GM18498 (cell line): Measurements from ENCODE around the gene KLHL34.

Source experiments
- ATAC-seq: cut with Tn5 transposase; IDR thresholded peaks from one replicate; pipeline ENCODE4 v1.9.1; 2021; ENCODE audit warnings: mild to moderate bottlenecking, moderate library complexity; ENCODE audit not compliant: unreplicated experiment

KLHL34 gene, protein sequence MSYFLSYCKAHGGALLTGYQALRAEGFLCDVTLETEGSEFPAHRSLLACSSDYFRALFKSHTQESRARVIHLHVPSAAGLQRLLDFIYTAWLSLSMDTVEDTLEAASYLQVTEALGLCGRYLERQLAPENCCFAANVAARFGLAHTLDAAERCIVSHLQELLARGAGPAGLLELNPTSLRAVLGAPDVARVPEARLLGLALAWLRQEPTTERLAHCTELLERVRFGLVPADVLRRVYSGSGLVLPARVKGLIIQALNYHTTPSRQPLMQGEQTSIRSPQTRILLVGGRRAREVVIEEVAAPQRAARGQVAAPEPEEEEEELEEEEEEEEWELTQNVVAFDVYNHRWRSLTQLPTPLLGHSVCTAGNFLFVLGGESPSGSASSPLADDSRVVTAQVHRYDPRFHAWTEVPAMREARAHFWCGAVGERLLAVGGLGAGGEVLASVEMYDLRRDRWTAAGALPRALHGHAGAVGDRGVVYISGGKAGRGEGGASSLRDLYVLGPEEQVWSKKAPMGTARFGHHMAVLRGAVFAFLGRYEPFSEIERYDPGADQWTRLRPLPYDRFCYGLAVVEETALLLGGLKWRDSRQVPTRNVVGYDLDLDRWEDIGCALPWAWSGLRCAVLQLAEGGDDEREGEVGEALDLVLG

DNA sequence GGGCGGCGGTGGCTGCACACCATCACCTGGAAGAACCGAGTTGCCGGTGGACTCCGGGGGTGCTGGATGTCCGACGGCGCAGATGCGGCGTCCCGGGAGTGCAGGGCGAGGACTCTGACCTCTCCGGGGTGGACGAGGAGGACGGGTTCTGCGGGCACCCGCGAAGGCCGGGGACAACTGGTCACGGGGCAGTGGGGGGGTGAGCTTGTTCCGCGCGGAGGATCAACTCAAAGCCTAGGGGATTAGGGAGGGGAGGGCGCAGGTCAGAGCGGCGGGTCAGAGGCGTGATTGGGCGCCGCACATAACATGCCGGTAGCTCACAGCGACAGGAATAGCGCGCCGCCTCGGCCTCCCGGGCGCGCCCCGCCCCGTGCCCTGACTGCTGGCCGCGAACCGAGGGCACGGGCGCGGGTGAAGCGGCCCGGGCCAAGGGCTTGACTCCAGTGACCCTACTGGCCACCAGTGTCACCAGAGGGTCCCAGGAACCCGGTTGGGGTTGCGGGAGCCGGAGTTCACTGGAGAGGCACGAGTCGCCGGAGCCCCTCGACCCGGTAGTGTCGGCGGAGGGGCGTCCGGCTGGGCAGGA lies at the start of gene KLHL34:
KLHL34 (minus strand) TSS at position 179 of the 586 bp plus-strand sequence. CDS start 542 bp downstream, outside the sequence.
- no peak for ATAC-seq

DNA sequence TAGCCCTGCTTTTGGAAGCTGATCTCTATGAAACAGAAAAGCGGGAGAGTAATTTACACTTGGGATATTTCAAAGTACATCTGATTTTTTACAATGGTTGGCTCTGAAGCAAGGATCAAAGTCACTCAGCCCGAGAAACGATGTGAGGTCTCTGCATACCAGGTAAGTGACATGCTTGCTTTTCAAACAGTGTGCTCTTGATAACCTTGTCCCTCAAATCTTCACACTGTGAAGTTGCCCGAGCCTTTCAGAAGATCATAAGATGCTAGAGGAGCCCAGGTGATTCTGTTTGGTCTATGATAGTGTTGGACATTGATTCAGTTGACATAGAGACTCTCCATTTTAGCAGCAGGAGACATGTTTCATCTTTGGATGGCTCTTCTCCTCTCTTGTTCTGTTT lies 47.1 kb upstream of the KLHL34 start:
- ATAC-seq, result no peak

DNA sequence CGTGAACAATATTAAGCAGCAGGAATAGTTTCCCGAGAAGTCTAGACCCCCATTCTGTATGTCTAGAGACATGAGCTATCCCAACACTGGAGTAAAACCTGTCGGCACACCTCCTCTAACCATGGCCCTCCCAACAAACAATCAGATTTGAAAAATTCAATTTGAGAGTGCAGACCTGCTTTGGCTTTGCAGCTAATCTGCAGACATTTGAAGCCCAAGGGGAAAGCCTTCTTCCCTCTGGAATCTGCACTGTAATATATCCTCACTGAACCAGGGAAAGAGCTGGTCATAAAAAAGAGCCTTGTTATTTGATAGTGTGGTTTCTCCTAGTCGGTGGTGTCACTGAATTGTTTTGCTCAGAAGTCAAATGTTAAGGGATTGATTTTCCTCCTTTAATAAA lies 44.6 kb upstream of the KLHL34 start:
- no peak for ATAC-seq

DNA sequence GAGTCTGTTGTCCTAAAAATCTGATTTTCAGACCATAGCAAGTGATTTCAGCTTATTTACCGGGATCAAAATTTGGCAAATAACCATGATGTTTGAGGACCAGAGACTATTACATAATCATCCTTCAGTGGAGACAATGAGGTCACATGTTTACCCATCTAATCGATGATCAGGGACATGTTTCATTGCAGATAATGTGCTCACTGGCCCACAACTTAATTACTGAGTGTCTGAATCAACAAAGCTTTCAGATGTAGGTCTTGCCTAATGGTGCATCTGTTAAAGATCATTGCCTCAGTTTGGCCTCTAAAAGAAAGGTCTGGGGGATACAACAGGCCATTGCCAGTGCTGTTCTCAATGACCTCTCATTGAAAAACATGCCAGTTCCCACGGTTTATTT lies 42.8 kb upstream of the KLHL34 start:
- no peak for ATAC-seq

DNA sequence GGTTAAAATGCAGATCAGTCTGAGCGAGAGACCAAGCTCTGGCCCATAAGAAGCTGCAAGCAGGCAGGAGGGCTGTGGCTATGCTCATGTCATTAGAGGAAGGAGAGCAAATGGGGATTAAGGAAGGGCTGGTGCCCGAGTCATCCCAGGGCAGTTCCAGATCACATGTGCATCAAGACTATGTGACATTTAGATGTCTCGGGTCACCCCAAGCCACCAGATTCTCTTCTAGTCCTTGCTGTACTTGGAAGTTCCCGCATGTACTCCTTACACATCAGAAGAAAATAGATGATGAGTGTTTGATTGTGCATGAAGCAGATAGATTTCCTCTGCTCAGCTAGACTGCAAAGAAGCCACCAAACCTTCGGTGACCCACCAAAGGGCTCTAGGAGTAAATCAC lies 42.1 kb upstream of the KLHL34 start:
- ATAC-seq, result no peak

DNA sequence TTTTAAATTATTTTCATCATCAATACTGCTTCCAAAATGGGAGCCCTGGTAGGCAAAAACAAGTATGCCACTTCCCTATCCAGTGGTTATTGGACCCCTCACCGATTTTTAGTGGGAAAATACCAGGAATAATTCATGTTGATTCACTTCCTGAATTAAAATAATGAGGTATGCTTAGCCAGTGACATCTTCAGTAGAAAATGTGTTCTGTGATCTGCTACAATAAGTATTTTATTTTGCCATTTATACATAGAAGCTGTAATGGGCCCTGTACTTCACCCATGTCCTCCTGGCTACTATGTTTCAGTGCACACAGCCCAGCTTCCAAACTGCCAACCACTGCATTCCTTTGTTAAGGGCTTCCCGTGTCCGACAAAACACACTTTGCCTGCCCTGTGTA lies 41.0 kb upstream of the KLHL34 start:
- no peak for ATAC-seq

DNA sequence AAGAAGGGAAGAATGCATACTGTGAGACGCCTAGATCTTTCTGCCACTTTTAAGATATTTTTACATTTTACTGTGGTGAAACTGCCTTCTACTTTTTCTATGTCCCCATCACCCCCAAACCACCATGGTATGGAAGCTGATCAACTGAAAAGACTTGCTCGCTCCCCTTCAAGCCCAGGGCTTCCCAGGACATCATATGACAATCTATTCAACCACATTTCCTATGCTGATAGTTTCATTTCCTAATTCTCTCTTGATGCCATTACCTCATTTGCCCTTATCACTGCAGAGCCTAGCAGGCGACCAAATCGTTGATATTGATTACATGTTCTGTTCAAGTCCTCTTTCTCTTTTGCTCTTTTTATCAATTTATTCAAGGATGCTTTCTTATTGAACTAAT lies 40.1 kb upstream of the KLHL34 start:
- no peak for ATAC-seq

DNA sequence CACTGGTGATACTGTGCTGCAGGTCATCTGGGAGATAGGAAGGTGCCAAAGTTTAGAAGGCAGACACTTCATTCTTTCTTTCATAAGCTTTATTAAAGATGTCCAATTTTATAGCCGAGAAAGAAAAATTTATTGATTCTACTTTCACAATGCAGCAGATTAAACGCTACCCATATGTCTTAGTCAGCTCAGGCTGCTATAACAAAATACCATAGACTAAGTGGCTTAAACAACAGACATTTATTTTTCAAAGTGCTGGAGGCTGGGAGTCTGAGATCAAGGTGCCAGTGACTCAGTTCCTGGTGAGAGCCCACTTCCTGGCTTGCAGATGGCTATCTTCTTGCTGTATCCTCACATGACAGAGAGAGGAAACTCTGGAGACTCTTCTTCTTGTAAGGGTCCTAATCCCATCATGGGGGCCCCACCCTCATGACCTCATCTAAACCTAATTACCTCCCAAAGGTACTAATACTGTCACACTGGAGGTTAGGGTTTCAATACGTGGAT lies 33.4 kb upstream of the KLHL34 start:
- no peak for ATAC-seq

DNA sequence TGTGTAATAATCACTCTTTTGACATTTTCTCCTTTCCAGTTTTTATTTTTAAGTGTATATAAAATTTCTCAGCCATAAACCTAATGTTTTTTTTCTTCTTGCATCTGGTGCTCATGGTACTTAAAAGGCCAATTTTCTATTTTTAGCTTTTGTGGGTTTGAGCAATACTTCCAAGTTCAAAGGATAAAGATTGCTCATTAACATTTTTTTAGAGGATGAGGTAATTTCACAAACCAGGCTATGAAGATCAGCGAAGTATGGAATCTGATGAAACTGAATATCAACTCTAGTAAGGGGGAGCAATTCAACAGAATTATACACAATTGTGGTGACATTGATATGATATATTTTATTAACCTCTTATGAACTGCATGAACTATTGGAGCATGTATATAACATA lies 25.8 kb upstream of the KLHL34 start:
- ATAC-seq, result no peak

DNA sequence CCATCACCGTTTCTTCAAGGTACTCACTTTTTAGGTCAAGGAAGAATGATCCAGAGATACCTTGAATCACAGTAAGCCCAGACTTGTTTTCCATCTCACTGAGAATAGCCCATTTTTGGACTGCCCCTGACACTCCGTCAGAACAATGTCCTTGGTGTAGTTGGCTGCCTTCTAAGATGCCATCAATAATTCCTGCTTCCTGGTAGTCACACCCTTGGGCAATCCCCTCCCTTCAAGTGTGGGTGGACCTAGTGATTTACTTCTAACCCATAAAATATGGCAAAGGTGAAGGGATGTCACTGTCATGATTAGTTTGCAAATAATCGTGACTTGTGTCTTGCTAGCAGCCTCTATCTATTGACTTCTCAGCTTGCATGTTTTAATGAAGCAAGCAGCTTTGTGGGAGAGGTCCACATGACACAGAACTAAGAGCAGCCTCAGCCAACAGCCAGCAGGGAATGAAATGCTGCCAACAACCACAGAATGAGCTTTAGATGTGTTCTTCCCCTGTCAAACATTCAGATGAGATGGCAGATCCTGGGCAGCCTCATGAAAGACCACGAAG lies 20.0 kb upstream of the KLHL34 start:
- no peak for ATAC-seq

DNA sequence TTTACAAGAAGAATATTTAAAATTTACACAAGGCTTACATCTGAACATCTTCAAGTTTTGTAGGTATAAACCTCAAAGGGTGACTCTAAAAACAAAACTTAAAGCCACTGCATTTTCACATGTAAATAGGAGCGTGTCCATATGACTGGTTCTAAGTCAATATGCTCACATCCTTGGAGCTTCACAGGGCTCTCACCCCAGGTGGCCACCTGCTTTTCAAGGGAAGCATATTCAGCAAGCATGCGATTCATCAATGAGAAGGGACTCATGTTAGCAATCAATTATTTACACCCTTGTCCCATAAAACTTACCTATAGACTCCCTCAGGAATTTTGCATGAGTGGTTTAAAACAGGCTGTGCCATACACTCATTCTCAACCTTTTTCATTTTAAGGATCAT lies 17.8 kb upstream of the KLHL34 start:
- no peak for ATAC-seq

DNA sequence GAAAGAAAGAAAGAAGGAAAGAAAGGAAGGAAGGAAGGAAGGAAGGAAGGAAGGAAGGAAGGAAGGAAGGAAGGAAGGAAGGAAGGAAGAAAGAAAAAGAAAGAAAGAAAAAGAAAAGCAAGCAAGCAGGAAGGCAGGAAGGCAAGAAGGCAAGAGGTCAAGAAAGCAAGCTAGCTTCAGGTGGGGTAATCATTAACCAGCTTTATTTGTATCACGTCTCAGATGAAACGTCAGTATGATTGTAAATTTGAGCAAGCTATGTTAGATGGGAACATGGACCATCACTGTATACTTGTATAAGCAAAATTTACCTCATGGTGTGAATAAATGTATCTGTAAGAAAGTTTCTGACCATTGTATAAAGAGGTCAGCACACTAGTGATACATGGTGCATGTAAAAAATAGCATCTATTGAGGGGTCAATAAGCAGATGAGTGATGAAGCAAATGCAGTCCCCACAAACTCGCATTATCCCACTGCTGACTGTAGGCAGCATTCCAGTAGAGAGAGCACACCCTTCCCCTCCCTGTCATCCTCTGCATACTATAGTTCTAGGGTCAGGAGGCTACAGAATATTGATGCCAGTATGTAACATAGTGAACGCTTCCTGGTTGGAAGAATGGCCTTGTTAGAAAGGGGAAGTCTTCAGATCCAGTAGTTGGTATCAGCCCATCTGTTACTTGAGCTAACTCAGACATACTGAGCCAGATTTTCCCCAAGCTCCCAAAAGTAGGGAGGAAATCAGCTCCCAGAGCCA lies 16.5 kb upstream of the KLHL34 start:
- no peak for ATAC-seq

DNA sequence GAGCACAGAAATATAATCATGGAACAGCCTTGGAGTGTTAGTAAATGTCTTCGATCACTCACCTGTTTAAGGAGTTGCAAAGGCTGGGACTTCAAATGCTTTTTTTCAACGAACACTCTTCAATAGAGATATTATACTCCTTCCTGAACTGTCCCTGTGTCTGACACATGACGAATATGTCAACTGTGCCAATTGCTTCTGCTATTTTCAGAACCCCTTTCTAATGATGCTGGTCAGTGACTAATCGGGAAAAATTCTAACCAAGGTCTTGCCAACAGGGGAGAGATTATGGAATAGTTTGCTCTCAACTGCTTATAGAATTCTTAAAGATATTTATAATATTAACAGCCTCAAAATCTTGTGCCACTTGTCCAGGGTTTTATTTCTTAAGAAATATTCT lies 8.5 kb upstream of the KLHL34 start:
- no peak for ATAC-seq

DNA sequence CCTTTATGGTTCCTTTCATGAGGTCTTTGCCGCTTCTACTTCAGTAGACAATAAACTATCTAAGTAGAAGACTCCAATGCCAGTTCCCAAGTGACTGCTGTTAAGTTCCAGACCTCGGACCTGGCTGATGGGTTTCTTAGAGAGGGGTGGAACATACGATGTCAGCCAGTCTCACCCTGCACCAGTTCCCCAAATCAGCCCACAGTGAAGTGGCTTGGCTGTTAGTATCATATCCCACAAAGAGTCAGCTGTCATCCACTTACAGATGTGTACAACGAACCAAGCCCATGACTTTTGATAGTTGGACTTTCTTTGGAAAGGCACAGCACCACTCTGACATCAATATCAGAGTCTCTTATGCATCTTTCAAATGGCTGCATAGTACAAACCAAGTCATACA lies 8.1 kb upstream of the KLHL34 start:
- ATAC-seq, result no peak

DNA sequence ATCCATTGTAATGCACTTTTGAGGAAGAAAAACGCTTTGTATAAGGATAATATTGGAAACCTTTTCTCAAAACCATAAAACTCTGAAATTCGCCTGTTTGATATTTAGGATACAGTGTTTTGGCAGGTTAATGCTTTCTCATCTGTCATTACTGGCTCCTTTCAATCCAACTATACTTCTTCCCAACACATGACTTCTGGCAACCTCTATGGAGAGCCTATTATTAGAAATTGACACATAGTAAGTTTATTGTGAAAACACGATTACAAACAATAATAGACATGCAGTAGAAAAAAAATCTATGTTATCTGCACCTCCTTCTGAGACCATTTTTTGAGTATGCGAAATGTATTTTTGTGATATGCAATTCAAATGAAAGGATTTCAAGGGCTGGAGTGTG lies 4.6 kb upstream of the KLHL34 start:
- ATAC-seq, result no peak

DNA sequence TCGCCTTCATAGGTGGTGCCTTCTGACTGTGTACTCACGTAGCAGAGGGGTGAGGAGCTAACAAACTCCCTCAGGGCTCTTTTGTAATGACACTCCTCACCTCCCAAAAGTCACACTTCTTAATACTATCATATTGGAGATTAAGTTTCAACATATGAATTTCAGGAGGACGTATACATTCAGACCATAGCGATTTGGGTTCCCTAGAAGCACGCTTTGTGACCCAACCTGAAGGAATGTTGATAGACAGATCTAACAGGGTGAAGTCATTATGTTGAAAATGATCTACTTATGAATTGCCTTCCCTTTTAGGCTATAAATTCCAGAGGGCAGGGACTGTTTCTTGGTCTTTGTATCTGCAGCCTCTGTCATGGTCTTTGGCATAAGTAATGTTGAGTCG lies 3.2 kb upstream of the KLHL34 start:
- no peak for ATAC-seq

DNA sequence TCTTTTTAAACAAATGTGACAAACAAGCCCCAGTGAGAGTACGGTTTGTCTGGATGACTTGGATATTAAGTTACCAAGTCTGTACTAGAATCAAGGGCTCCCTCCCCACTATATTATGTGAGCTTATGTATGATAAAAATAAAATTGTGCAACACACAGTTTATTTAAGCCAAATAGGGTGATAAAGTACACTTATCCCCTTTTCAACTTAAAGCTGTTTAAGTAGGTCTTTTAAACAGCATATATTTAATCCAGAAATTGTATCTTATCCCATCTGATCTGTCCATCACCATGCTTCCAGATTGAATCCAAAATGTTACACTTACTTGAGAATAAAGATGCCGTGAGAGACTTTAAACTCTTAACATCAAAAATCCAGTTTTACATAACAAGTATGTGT lies 2.0 kb upstream of the KLHL34 start:
- no peak for ATAC-seq

DNA sequence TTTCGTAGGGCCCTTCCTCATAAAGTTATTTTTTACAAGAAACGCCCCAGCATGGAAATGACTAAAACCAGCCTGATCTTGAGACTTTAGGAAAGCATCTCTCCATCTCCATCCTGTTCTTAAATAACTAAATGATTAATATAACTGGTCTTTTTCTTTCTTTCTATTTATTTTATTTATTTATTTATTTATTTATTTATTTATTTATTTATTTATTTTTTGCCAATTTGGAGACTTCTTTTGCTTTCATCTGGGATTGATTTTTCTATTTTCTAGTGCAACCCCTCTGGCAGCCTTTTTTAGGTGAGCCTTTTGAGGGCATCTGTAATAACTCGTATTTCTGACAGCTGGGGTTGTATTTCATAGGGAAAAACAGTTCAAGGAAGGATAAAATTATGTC lies 1.2 kb upstream of the KLHL34 start:
- no peak for ATAC-seq

DNA sequence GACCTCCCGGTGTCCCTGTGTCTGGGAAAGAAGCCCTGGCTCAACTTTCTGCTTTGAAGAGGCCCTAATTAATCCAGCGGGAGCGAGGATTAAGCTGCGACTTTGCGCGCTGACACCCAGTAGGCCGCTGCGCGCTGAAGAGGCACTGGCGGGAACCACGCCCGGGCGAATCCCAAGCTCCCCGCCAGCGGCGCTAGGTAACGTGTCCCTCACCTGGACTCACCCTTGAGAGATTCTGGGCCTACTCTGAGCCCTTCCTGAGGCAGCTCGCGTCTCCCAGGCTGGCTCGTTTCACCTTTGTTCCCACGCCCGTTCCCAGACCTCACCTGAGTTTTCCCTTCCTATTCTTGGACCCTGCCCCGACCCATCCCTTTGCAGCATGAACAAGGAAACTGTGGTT lies 616 bp upstream of the KLHL34 start:
- no peak for ATAC-seq

DNA sequence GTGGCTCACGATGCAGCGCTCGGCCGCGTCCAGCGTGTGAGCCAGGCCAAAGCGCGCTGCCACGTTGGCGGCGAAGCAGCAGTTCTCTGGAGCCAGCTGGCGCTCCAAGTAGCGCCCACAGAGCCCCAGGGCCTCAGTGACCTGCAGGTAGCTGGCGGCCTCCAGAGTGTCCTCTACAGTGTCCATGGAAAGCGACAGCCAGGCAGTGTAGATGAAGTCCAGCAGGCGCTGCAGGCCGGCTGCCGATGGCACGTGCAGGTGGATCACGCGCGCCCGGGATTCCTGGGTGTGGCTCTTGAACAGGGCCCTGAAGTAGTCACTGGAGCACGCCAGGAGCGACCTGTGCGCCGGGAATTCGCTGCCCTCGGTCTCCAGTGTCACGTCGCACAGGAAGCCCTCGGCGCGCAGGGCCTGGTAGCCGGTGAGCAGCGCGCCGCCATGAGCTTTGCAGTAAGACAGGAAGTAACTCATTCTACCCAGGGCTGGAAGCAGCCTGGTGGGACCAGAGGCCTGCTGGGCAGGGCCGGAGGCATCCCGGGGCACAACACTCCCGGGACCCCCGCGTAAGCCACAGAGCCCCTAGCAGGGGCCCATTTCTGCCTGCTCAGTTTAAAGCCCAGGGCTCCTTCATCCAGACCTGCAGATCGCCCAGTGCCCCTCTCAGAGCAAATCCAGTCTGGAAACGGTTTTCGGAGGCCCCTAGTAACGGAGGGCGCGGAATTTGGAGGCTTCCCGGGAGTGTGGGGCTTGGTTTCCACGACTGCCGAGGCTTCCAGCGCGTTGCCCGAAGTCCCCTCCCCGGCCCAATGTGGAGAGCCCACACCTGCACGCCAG lies 595 bp downstream of the KLHL34 start:
- ATAC-seq, result no peak
